NCI-H2196 (cell line): ENCODE data around the gene GABRB3.

Experiments used
- DNase-seq: peaks from one replicate; lab custom pipeline; 2025; ENCODE audit not compliant: unreplicated experiment; lab: John Stamatoyannopoulos, UW

The GABRB3 gene

DNA sequence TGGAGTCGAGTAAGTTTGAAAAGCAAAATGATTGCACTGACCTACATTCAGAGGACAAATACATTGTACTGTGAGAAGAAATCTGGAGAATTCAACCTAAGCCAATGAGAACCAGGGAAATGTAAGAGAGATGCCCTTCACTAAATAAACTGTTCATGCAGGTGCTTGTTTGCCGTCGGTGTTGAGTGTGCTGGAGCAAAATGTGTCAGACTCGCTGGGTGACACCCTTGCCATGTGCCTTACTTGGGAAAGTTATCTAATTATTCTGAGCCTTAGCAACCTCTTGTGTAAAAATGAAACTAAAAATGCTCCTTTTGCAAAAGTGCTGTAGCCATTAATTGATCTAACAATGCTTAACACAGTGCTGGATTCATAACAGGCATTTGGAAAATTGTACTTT, 140.4 kb downstream of the GABRB3 start:
- DNase-seq, result no peak

GRCh38 chr15:26631894-26632293, 141.0 kb downstream of the GABRB3 start:
- no peak for DNase-seq

DNA sequence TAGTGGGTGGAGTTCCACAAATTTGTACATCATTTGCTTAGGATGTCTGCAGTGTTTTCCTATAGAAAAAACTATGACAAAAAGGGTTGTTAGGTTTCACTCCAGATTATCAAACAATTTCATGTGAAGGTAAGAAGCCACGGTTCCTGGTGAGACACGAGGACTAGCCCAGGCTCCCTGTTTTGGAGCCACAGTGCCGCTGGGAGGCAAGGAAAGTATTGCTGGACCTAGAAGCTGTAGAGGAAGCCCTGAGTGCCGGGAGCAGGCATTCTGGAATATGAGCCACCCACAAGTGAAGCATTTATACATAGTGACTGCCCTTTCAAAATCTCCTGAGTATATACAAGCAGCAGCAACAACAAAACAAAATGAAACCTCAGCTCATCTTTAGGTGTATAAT, 142.0 kb downstream of the GABRB3 start:
- no peak for DNase-seq

DNA sequence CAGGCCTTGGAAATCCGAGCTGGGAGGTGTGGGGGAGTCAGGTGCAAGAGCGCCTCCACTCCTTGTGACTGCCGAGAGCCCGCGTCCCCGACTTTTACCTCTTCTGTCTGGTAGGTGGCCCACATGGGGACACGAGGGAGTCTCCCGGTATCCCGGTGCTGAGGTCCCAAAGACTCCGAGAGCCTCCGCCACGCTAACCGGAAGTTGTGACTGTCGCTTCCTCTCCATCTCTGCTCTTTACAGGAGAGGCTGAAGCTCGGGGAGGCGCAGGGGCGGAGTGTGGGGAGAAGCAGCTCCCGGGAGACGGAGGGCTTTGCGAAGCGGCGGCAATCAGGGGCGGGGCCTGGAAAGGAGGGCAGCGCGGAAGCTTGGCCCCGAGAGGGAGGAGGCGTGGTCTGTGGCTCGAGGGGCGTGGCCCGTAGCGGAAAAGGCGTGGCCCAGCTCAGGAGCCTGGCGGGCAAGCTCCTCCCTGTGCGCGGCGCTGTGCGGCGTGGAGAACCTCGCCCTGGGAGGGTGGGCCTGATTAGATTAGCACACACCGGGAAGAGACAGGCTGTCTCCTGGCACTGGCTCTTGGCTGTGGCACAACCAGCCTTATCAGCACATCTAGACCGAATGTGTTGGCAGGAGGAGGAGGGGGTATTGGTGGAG, 143.9 kb downstream of the GABRB3 start:
- no peak for DNase-seq

DNA sequence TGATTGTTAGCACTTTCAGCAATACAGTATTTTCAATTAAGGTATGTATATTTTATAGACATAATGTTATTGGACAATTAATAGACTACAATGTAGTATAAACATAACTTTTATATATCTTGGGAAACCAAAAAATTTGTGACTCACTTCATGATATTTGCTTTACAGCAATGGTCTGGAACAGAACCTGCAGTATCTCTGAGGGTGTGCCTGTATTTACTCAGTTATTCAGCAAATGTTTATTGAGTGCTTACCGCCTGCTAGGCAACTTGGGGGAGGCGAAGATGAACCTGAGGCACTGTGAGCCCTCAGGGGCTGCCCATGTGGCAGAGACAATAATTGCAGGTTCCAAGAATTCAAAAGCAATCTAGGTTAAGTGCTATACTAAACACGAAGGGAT, 144.8 kb downstream of the GABRB3 start:
- DNase-seq, result no peak

GRCh38 chr15:26624128-26624527, 148.7 kb downstream of the GABRB3 start:
- DNase-seq, result no peak

GRCh38 chr15:26623071-26623470, 149.8 kb downstream of the GABRB3 start:
- DNase-seq, result no peak

DNA sequence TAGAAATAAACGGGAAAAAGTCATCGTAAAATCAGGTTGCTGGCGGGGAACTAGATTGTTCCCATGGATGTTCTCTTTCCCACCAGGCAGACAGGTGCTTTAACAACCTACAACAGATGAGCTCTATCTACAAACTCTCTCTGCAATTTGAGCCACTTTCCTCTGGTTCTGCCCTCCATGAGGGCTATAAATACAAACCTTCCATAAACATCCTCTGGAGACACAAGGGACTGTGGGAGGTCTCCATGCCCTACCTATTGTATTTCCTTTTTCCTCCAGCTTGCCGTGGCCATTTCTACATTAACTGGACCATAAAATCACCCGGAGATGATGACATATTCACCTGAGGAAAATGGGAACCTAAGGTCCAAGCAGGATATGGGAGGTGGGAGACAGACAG, 151.1 kb downstream of the GABRB3 start:
- no peak for DNase-seq

DNA sequence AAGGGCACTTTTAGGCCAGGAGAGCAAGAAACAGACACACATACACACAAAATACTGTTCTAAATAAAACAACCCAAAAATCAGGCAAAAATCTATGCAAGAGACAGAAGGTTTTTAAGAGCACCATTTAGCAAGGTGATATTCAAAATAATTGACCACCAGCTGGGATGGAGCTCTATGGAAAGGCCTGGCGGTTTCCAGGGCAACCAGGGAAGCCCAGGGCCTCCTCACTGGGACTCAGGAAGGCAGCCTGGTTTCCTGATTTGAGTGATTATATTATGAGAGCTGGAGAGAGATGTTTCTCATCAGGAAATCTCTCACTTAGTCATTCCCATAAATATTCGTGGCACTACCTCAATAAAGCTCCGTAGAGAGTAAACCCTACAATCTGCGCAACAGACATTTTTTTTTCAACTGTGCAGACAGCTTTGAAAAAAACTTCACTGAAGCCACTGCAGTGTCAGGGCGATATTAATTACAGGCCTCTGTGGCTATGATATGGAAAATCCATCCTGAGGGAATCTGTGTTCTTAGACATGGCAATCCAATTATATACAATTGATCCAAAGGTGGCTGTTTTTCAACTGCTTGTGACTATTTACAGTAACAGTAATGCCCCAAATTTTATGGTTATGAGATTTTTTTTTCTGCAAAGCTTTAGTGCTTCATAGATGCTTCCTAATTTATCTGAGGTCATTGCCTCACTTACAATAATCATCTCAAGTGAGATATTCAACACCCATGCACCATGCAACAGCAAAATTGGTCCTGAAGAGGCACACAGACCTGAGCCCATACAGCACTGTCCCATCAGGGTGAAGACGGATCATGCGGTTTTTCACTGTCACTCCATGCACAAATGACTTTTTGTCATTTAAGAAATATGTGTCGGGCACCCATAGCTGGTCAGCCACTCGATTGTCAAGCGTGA, 152.1 kb downstream of the GABRB3 start:
- DNase-seq, result no peak

DNA sequence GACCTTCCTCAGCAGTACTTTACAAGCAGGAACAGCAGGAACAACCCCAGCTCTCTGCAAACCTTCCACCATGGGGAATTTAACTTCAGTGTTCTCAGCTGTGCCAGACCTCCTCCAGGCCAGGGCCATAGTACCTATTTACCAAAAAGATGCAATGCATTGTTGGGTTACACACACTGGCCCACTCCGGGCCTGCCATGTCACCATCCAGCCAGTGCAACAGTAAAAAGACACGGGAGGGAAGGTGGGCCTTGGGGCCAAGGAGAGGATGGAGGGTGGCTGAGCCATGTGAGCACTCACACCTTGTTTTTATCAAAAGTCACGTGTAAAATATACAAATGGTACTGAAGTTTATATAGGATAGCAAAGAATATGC, 157.0 kb downstream of the GABRB3 start:
- DNase-seq, result no peak

- DNase-seq, result no peak
These were observed 157.5 kb downstream of the GABRB3 start for GRCh38 chr15:26615188-26615926.

DNA sequence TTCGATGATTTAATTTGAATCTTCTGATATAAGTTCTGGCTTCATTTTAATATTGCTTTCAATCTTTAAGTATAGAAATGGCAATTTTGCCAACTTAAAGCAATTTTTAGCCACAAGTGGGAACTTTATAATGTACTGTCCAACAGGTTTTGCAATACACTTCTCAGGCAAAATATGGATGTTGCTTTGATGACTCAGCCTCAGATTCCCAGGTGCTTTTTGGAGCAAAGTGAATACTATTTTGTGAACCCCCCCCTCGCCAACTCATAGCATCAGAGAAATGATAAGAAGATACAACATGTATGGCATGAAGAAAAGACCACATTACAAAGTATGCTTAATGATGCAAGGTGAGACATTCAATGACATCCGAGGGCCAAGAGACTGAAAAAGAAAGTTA, 158.1 kb downstream of the GABRB3 start:
- no peak for DNase-seq

- no peak for DNase-seq
These were observed 174.2 kb downstream of the GABRB3 start for GRCh38 chr15:26598704-26599103.

GRCh38 chr15:26595611-26596010, 177.3 kb downstream of the GABRB3 start:
- no peak for DNase-seq

- DNase-seq, result no peak
These were observed 182.2 kb downstream of the GABRB3 start for GRCh38 chr15:26590676-26591075.

DNA sequence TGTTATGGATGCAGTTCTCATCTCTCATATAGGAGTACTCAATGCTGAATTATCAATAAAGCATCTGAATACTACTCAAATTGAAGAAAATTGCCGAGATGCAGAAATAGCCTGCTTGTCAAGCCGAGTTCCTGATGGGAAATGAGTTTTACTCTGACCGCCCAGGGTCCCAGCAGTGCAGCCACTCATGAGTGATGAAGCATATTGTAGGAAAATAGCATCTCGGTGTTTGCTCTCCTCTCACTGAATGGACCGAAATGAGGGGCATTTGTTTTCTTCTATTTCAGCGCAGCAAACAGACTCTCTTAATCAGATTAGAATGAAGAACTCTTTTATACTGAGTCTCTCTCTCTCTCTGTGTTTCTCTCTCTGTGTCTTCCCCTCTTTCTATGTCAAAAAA, 190.0 kb downstream of the GABRB3 start:
- no peak for DNase-seq

DNA sequence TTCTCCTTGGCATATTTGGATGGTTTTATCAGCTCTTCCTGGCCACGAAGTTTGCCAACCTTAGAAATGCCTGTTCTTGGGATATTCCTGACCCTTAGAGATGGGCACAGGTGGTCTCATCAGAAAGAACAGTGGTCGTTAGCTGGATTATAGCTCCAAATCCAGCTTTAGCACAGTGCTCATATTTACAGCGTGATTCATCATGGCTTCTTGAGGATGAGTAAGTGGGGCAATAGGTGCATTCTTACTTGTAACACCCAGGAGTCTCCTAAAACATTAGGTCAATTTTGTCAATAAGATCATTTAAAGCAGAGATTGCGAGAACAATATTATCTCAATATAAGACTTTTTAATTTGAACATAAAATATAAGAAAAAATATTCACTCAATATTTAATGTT, 191.9 kb downstream of the GABRB3 start:
- no peak for DNase-seq

DNA sequence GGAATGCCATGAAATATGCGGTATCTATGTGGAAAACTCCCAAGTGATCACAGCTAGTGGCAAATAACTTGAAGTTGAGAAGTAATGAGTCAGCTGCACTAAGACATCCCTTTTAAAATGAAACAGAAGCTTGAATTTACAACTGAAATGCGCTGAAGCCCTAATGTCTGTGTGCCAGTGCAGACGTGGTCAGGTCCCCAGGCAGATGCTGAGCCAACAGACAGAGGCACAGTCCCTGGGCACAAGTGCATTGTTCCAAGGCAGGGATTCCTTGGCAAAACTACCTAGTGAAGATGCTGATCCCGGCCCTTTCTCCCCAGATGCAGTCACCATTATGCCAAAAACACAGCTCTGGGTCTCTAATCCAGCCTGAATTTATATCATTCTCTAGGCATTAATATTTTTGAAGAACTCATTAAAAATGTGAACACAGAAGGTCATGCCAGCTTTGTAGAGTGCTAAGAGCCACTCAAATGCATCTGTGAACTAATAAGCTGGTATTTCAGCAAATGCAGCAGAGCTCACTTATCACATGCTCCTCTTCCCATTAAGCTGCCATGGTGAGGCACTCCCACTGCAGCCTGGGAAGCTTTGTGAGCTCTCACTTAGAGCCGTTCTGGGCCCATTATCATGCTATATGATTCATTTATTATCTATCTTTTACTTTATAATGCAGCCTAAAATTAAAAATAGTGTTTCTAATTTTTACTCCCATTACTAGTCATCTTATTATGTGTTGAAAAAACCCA, 200.1 kb downstream of the GABRB3 start:
- no peak for DNase-seq

GRCh38 chr15:26571346-26571745, 201.5 kb downstream of the GABRB3 start:
- no peak for DNase-seq

- DNase-seq, result no peak
These were observed 207.3 kb downstream of the GABRB3 start for GRCh38 chr15:26565542-26565941.

DNA sequence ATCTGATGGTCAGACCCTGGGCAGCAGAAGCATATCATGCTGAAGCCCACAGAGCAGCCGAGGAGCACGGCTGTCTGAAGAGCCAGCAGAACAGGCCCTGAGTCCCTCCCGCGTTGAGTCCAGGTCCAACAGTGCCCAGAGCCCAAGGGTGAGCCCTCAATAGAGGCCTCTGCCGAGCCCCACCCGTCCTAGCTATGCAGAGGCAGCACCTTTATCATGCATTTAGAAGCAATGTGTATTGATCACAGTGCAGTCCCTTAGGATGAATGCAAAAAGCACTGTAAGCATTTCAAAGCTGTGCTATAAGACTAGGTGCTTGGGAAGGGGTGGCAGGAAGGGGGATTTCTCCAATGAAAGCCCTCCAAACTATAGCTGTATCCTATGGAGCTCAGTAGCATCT, 208.5 kb downstream of the GABRB3 start:
- DNase-seq, result no peak
